Mammary epithelial cell (primary cell): ENCODE results near the gene ST6GALNAC3.

ENCODE experiments used
- CTCF ChIP-seq, 2 donors: IDR thresholded peaks in 1 of 2; conservative IDR thresholded peaks in 1 of 2; 2 replicates each; pipeline ENCODE4 v1.5.1; 2011 to 2012; ENCODE audit warnings: inconsistent platforms in 2 of 2, low read length in 2 of 2, mild to moderate bottlenecking in 2 of 2, control low read depth in 1 of 2, low read depth in 1 of 2; ENCODE audit not compliant: insufficient read depth in 1 of 2; ENCODE audit errors: extremely low read depth in 1 of 2
- EZH2 ChIP-seq: IDR thresholded peaks from 2 replicates; pipeline ENCODE4 v1.6.1; 2012; ENCODE audit warnings: low read length, inconsistent platforms, borderline replicate concordance

GRCh38 chr1:76154206-76154956, 79.8 kb downstream of the ST6GALNAC3 start:
- peak; percentile 26 for TF ChIP-seq EZH2
- peak; percentile 97 to 98 for TF ChIP-seq CTCF (conservative IDR thresholded peaks at IDR 0.05 in 1 of 2, IDR thresholded peaks at IDR 0.05 in 1 of 2; ENCODE audit: extremely low read depth in 1 of 2, insufficient read depth in 1 of 2, low read depth in 1 of 2, low read length in 2 of 2)
